NAMALWA (cell line): Measurements from ENCODE around the gene MLH1.
"Not testable (repeated sequence)": the region's sequence is repeated elsewhere in the genome, so short reads cannot be mapped to it uniquely, and the experiment has no call there.

Experiments used
- DNase-seq: peaks from one replicate; pipeline ENCODE4 v3.0.0-alpha.2; 2015; ENCODE audit warnings: low spot score

Gene MLH1

DNA sequence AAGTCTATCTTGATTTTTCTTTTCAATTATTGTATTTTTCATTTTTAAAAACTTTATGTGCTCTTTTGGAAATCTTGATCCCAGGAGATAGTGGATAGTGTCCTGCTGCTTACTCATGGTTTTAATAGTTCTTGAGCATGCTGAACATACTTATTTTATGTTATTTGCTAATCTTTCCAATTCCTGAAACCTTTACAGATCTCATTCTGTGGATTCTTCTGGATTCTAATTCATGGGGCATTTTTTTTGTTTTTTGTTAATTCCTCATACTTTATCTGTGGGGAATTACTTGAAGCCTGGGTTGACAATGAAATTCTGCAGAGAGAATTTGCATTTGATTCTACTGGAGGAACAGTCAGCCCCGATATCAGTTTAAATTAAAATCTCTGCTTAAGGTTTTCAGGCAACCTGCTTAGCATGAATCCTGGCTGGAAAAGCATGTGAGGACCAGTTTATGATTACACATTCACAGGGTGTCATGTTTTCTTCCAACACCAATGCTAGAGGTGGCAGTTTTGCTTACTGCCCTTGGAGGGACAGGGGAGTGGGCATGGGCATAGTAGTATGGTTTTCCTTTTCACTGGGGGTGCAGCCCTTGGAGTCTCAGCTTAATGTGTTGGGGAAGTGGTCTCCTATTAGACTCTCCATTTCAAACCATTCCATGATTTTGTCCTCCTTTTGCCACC lies 46.0 kb downstream of the MLH1 start:
- DNase-seq: no peak

DNA sequence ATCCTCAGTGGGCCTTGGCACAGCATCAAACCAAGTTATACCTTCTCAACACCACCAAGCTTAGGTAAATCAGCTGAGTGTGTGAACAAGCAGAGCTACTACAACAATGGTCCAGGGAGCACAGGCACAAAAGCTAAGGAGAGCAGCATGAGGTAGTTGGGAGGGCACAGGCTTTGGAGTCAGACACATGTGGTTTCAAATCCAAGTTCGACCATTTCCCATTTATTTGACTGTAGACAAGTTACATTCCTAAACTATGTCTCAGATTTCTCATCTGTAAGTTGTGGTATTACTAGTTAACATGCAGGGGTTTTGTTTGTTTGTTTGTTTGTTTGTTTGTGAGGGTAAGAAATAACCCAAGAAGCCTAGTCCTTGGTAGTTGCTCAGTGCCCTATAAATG lies 46.9 kb downstream of the MLH1 start:
- no peak for DNase-seq

DNA sequence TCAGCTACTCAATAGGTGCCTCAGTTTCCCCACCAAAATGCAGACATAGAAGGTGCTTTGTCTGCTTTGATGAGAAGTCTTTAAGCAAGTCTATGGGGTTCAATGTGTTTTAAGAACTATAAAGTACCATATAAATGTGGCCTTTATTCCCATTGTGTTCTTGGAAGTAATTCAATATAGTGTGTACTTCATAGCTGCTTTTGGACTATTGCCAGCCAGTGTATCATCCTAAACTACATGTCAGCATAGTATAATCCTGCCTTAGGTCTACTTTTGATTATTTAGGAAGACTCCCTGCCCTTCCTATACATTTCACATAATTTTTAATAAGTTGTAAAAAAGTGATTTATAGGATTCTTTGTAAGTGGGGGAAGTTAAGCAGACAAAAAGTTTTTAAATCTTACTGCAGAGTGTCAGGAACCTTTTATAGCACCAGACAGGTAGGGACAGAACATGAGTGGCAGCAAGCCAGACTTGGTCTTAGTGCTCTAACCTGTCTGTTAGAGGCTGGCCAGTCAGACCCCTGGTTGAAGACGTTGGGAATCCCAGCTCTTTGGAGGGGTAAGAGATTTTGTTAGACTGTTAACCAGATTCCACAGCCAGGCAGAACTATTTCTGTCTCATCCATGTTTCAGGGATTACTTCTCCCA lies 48.4 kb downstream of the MLH1 start:
- DNase-seq: no peak

DNA sequence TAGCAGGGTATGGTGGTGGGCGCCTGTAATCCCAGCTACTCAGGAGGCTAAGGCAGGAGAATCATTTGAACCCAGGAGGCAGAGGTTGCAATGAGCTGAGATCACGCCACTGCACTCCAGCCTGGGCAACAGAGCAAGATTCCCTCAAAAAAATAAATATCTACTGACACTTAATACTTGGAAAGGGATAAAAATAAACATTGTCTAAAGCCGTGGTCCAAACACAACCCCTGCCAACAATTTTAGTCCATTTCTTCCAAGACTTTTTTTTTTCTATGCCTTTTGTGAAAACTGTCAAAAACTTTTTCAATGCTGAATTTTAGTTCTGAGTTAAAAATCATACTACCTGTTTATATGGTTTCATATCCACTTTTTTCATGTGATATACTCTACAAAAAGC lies 49.4 kb downstream of the MLH1 start:
- not testable (repeated sequence) for DNase-seq

DNA sequence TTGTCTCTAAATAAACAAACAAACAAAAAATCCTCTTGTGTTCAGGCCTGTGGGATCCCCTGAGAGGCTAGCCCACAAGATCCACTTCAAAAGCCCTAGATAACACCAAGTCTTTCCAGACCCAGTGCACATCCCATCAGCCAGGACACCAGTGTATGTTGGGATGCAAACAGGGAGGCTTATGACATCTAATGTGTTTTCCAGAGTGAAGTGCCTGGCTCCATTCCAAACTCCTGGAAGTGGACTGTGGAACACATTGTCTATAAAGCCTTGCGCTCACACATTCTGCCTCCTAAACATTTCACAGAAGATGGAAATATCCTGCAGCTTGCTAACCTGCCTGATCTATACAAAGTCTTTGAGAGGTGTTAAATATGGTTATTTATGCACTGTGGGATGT lies 57.0 kb downstream of the MLH1 start:
- no peak for DNase-seq

GRCh38 chr3:37052860-37053259 lies 59.5 kb downstream of the MLH1 start:
- DNase-seq: no peak

GRCh38 chr3:37053337-37053736 lies 60.0 kb downstream of the MLH1 start:
- no peak for DNase-seq

DNA sequence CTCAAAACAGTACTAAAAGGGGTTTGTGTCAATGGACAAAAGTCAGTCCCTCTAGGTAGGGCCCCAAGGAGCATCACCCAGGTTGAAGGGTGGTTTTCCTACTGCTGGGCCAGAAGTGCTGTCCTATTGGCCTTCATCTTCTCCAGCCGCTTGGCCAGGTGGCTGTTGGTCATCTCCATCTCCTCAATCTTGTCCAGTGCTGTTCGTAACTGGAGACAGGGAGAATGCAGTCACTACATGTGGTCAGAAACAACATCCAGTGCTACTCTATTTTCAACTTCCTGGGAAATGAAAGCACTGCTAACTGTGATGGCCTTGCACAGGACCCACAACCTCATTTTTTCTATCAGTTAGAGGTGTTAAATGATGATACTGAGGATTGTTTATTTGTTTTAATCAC lies 60.4 kb downstream of the MLH1 start:
- DNase-seq: no peak

GRCh38 chr3:37054370-37054769 lies 61.1 kb downstream of the MLH1 start:
- DNase-seq: peak; percentile 45

- not testable (repeated sequence) for DNase-seq
These were observed 61.8 kb downstream of the MLH1 start for GRCh38 chr3:37055077-37055476.

GRCh38 chr3:37056826-37057225 lies 63.5 kb downstream of the MLH1 start:
- no peak for DNase-seq

- no peak for DNase-seq
These were observed 64.8 kb downstream of the MLH1 start for GRCh38 chr3:37058117-37058516.

GRCh38 chr3:37064747-37065146 lies 71.4 kb downstream of the MLH1 start:
- no peak for DNase-seq

DNA sequence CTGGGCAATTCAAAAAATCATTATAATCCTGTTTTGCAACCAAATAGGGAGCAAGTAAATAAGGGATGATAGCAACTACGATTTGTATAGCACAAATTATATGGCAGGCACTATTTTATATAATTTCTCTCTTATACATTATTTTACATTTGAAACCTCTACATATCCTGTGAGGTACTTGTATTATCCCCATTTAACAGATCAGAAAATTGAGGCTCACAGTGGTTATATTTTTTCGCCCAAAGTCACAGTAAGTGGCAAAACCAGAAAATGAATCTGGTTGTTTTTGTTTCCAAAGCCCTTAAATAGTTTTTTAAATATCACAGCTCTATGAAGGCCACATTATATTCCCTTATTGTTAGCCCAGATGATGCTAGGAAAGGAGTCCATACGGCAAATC lies 74.3 kb downstream of the MLH1 start:
- DNase-seq: no peak

DNA sequence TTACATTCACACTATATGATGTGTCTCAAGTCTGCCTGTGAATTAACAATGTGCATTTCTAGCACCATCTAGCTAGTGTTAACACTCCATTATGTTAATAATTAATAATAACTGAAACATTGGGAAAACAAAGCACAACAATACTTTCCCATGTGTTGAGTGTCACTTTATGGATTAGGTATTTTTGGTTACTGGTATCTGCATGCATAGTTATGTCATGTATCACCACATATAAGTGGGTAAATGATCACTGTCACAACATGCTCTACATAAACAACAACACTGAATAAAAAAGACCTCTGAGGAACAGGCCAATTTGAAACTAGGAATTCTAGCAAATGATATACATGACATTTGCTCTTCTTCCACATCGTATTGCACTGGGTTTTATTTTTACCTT lies 74.7 kb downstream of the MLH1 start:
- DNase-seq: no peak

GRCh38 chr3:37071921-37072320 lies 78.6 kb downstream of the MLH1 start:
- DNase-seq: no peak

GRCh38 chr3:37072892-37073291 lies 79.6 kb downstream of the MLH1 start:
- DNase-seq: no peak

GRCh38 chr3:37074178-37074577 lies 80.9 kb downstream of the MLH1 start:
- DNase-seq: no peak

DNA sequence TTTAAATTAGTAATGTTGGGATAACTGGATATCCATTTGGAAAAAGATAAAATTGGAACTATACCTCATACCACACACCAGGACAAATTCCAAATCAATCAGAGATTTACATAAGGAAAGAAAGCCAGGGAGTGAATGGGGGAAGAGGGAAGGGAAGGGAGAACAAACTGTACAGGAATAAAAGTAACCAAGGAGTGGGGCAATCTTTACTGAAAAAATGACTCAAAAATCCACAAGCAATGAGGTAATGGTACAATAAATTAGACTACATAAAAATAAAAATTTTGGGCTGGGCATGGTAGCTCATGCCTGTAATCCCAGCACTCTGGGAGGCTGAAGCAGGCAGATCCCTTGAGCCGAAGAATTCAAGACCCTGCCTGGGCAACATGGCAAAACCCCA lies 82.6 kb downstream of the MLH1 start:
- DNase-seq: no peak

DNA sequence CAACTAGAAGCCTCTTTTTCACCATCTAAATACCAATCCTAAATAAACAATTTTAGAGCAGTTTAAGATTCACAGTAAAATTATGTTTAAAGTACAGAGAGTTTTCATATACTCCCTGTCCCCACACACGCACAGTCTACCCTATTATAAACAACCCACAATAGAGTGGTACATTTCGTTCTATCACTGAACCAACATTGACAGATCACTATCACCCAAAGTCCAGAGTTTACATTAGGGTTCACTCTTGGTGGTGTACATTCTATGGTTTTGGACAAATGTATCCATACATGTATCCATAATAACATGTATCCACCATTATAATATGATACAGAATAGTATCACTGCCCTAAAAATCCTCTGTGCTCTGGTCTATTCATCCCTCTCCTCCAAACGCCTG lies 89.0 kb downstream of the MLH1 start:
- no peak for DNase-seq

DNA sequence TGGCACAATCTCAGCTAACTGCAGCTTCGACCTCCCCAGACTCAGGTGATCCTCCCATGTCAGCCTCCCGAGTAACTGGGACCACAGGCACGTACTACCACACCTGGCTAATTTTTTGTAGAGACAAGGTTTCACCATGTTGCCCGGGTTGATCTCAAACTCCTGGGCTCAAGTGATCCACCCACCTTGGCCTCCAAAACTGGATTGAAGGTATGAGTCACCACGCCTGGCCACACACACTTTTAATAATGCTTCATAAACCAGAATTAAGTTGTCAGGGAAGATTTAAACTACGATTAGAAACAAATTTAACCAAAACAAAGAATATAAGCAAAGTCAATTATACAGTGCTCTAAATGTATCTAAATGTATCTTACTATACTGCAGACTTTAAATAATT lies 93.6 kb downstream of the MLH1 start:
- no peak for DNase-seq

DNA sequence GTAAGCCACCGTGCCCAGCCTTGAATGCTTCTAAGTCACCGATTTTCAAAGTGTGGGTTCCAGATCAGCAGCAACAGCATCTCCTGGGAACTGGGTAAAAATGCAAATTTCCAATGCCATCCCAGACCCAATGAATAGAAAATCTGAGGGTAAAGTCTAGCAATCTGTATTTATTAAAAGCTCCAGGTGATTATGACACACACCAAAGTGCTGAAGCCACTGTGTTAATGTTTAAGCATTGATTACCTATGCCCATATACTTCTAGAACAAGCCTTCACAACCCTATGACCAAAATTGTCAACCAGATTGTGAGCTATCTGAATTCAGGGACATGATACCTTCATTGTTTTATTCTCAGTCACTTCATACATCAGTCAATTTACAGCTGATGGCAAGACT lies 94.6 kb downstream of the MLH1 start:
- no peak for DNase-seq

DNA sequence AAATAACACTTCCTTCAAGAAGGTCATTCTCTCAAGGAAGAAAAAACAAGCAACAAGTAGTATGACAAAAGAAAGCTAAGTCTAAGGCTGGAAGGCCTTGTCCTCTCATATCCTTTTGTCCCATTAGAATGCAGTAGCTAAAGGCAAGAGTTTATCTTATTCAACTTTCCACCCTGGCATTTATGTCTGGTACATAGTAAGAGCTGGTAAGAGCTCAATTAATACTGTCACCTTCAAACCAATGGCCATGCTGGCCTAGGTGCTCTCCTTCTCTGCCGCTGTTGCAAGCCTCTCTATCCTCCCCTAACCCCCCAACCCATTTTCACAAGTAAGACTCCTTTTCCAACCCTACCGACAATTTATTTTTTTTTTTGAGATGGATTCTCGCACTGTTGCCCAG lies 99.2 kb downstream of the MLH1 start:
- no peak for DNase-seq

GRCh38 chr3:37093481-37093880 lies 100.2 kb downstream of the MLH1 start:
- DNase-seq: no peak
